GM19372 (cell line): Measurements from ENCODE around the gene PTPN20.
"Not testable (repeated sequence)": the region's sequence is repeated elsewhere in the genome, so short reads cannot be mapped to it uniquely, and the experiment has no call there.

ENCODE experiments used
- ATAC-seq: cut with Tn5 transposase; IDR thresholded peaks from one replicate; pipeline ENCODE4 v1.9.1; 2021; ENCODE audit warnings: mild to moderate bottlenecking, low read depth, moderate library complexity; ENCODE audit not compliant: unreplicated experiment

The PTPN20 gene

GRCh38 chr10:46948687-46949518, 37.7 kb downstream of the PTPN20 start:
- ATAC-seq = not testable (repeated sequence)

GRCh38 chr10:46952540-46952939, 41.3 kb downstream of the PTPN20 start:
- not testable (repeated sequence) for ATAC-seq

DNA sequence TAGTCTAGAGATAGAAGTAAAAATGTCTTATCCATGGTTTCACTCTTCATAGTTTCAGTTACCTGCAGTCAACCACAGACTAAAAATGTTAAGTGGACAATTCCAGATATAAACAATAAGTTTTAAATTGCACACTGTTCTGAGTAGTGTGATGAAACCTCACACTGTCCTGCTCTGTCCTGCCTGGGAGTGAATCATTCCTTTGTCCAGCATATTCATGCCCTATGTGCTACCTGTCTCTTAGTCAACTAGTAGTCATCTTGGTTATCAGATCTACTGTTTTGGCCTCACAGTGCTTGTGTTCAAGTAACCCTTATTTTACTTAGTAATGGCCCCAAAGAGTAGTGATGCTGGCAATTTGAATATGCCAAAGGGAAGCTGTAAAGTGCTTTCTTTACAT, 49.5 kb downstream of the PTPN20 start:
- not testable (repeated sequence) for ATAC-seq

- not testable (repeated sequence) for ATAC-seq
Observed at GRCh38 chr10:46963356-46963755, 52.1 kb downstream of the PTPN20 start.

DNA sequence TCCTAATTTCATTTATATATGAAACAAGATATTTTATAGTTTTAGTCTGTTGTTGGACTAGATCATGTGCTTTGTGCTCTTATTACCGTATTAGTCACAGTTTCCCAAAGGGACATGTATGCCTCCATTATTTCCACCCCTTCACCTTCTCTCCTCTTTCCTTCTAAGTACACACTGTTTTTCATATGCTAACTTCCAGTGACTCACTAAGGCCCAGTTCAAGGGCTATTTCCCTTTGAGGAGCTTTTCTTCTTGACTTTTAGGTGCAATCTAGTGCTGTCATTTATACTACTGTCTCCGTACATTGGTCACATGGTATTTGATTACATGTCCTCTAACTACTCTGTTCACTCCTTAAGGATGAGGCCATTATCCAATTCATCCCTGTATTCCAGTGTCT, 55.8 kb downstream of the PTPN20 start:
- not testable (repeated sequence) for ATAC-seq

DNA sequence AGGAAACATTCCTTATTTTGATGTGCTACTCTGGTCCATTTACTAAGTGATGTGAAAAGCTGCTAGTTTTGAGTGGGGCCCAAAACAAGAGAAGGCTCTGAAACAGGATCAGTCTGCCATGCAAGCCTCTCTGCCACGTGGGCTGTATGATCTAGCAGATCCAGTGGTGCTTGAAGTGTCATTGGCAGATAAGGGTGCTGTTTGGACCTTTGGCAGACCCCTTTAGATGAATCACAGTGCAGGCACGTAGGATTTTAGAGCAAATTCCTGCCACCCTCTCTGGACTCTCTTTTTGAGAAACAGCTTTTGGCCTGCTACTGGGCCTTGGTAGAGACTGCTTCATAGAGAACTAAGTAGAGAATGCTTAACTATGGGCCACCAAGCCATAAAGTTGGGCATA, 69.0 kb downstream of the PTPN20 start:
- not testable (repeated sequence) for ATAC-seq

- ATAC-seq = peak; percentile 99
Observed at GRCh38 chr10:46987233-46987924, 76.2 kb downstream of the PTPN20 start.

- no peak for ATAC-seq
Observed at GRCh38 chr10:46992803-46993561, 81.8 kb downstream of the PTPN20 start.

DNA sequence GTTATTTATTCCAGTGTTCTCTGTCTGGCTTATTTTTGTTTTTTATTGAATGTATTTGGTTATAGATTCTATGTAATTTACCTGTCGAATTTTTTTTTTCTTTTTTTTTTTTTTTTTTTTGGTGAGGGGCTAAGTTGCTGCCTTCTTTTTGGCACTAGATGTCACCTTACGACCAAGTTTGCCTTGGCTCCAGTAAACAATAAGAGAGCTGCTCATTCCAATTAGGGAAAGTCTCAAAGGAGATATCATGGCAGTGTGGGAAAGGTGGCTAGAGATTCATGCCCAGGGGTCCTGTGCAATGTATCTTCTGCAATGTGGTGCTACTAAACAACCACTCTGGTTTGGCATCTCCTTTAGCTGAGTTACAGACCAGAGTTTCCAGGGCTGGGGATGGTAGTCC, 84.0 kb downstream of the PTPN20 start:
- ATAC-seq = no peak

GRCh38 chr10:46998192-46998591, 87.0 kb downstream of the PTPN20 start:
- no peak for ATAC-seq

DNA sequence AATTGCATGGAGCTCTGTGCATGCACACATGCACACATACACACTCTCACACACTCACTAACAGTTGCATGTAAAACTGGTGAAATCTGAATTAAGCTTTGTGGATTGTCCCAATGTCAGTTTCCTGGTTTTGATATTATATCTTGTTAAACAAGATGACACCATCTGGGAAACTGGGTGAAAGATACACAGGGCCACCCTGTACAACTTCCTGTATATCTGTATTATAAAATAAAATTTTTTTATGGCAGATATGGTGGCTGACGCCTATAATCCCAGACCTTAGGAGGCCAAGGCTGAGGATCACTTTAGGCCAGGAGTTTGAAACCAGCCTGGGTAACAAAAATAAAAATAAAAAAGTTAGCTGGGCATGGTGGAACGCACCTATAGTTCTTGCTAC, 87.4 kb downstream of the PTPN20 start:
- no peak for ATAC-seq

DNA sequence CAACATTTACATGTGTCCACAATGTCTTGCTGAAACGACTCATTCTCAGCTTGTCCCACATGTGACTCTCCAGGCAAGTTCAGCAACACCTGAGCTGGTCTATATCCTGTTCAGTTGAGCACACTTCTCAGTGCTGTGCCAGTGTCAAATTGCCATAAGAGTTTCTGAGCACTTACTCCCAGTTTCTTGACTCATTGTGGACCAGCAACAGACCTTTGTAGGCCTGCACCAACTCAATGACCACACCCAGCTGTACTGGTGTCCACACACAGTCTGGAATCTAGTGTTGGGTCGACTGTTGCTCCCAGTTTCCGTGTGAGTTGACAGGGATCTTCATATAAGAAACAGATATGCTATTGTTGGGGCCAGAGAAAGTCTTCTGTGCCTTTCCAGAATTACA, 88.0 kb downstream of the PTPN20 start:
- no peak for ATAC-seq

DNA sequence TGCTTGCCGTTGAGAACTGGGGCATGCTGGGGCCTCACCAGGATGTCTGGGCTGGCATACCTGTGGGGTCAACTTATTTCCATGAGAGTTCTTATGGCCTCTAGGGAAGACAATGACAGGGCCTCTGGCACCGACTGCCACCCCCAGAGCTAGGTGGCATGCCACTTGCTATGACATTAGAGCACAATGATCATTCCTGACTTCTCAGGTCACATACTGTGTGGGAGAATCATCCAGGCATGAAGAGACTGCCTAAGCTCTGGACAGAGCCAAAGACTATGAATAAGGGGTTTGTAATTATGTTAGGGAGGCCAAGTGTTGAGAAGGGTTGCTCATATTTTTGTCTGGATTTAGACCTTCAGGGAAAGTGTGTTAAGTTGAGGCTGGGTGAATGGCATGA, 97.5 kb downstream of the PTPN20 start:
- ATAC-seq = no peak

- no peak for ATAC-seq
Observed at GRCh38 chr10:47009215-47009838, 98.1 kb downstream of the PTPN20 start.

GRCh38 chr10:47010036-47010435, 98.8 kb downstream of the PTPN20 start:
- no peak for ATAC-seq

DNA sequence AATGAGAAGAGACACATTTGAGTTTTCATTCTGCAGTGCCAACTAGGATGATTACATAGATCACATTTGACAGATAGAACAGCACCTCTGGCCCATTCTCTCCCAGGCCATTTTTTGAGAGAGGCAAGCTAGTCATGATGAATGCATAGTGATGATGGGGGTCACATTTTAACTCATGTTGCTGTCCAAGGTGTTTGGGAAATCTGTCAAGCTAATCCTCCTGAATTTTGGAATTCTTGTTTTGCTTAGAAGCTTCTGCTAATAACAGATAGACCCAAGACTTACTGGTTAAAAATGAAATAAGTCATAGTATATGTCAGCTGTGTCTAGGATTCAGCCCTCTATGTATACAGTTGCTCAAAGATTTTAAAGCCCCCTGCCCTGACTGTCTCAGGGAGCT, 101.0 kb downstream of the PTPN20 start:
- no peak for ATAC-seq

- ATAC-seq = no peak
Observed at GRCh38 chr10:47013507-47014154, 102.4 kb downstream of the PTPN20 start.

DNA sequence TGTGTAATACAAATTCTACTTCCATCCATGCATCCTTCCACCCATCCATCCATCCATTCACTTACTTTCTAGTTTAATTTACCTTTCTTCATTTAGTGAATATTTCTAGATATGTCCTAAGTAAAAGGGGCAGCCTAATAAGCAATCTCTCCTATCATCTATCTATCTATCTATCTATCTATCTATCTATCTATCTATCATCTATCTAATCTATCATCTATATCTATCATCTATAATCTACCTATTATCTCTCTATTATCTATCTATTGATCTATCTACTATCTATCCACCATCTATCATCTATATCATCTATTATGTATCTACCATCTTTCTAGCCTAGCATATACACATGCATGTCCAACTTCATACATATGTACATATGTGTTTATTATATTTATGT, 104.2 kb downstream of the PTPN20 start:
- no peak for ATAC-seq

DNA sequence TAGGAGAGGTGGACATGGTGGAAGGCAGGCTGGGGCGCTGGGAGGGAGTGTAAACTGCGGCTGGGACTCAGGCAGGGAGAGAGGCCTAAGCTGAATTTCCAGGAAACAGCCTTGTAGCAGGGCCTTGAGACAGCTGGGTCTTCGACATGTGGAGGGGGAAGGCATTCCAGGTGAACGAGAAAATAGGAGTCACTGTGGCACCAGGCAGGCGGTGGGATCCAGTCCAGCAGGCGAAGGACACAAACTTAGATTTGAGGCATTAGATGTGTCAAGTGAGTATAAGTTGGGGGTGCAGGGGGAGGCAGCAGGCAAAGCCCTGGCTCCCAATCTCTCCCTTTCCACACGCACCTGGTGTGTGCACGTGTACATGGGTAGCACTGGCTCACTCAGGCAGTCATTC, 105.3 kb downstream of the PTPN20 start:
- ATAC-seq = no peak

DNA sequence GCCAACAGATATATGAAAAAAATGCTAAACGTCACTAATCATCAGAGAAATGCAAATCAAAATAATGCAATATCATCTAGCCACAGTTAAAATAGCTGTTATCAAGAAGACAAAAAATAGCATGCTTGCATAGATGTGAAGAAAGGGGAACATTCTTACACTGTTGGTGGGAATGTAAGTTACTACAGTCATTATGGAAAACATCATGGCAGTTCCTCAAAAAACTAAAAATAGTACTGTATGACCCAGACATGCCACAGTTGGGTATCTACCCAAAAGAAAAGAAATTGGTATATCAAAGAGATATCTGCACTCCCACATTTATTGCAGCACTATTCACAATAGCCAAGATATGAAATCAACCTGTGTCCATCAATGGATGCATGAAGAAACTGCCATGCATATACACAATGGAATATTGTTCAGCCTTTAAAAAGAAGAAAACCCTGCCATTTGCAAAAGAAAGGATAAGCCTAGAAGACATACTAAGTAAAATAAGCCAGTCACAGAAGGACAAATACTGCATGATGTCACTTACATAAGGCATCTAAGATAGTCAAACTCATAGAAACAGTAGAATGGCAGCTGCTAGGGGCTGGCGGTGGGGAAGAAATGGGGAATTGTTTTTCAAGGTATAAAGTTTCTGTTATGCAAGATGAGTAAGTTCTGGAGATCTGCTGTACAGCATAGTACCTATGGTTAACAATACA, 107.0 kb downstream of the PTPN20 start:
- ATAC-seq = no peak
